Stimulated activated CD4-positive, alpha-beta T cell treated with anti-CD3 and anti-CD28 coated beads, Interleukin-1b, Interleukin-23, amount 100 ng/mL, for 4 hours (primary cell): ENCODE results near the gene CCND2.
A peak's percentile ranks its signal among the peaks of the same experiment; 100 is the strongest.

Experiments
- DNase-seq, 2 donors: peaks; one replicate each; pipeline ENCODE4 v3.0.0-alpha.2; 2020; ENCODE audit warnings: low read depth in 2 of 2

The CCND2 gene

GRCh38 chr12:4276524-4277204 lies 3.1 kb downstream of the CCND2 start:
- peak; percentile 67 to 83 for DNase-seq

- DNase-seq, result no peak
Observed at GRCh38 chr12:4277205-4277543, 3.6 kb downstream of the CCND2 start.

GRCh38 chr12:4277857-4278256 lies 4.3 kb downstream of the CCND2 start:
- no peak for DNase-seq

- no peak for DNase-seq
Observed at GRCh38 chr12:4278329-4279197, 5.0 kb downstream of the CCND2 start.

- no peak for DNase-seq
Observed at GRCh38 chr12:4279198-4279690, 5.7 kb downstream of the CCND2 start.

GRCh38 chr12:4280351-4281163 lies 7.0 kb downstream of the CCND2 start:
- no peak for DNase-seq

- DNase-seq, result no peak
Observed at GRCh38 chr12:4281173-4281654, 7.7 kb downstream of the CCND2 start.

- DNase-seq, result no peak
Observed at GRCh38 chr12:4282103-4282891, 8.7 kb downstream of the CCND2 start.

GRCh38 chr12:4282892-4283511 lies 9.4 kb downstream of the CCND2 start:
- DNase-seq, result no peak

- DNase-seq, result no peak
Observed at GRCh38 chr12:4283512-4284255, 10.1 kb downstream of the CCND2 start.

GRCh38 chr12:4284306-4284705 lies 10.7 kb downstream of the CCND2 start:
- DNase-seq, result no peak

GRCh38 chr12:4285070-4285469 lies 11.5 kb downstream of the CCND2 start:
- DNase-seq, result no peak

GRCh38 chr12:4286228-4286627 lies 12.7 kb downstream of the CCND2 start:
- no peak for DNase-seq

GRCh38 chr12:4286771-4287317 lies 13.3 kb downstream of the CCND2 start:
- DNase-seq, result no peak

- DNase-seq, result no peak
Observed at GRCh38 chr12:4287325-4288211, 14.0 kb downstream of the CCND2 start.

GRCh38 chr12:4288296-4289131 lies 15.0 kb downstream of the CCND2 start:
- DNase-seq, result no peak

GRCh38 chr12:4289231-4289878 lies 15.8 kb downstream of the CCND2 start:
- DNase-seq, result no peak
